Stimulated activated CD4-positive, alpha-beta T cell treated with anti-CD3 and anti-CD28 coated beads, Interleukin-2, amount 100 ng/mL, for 4 hours (primary cell): Measurements from ENCODE around the gene PTGDS.

ENCODE experiments used
- DNase-seq: peaks from one replicate; pipeline ENCODE4 v3.0.0-alpha.2; 2020; ENCODE audit warnings: low read depth

The PTGDS gene

DNA sequence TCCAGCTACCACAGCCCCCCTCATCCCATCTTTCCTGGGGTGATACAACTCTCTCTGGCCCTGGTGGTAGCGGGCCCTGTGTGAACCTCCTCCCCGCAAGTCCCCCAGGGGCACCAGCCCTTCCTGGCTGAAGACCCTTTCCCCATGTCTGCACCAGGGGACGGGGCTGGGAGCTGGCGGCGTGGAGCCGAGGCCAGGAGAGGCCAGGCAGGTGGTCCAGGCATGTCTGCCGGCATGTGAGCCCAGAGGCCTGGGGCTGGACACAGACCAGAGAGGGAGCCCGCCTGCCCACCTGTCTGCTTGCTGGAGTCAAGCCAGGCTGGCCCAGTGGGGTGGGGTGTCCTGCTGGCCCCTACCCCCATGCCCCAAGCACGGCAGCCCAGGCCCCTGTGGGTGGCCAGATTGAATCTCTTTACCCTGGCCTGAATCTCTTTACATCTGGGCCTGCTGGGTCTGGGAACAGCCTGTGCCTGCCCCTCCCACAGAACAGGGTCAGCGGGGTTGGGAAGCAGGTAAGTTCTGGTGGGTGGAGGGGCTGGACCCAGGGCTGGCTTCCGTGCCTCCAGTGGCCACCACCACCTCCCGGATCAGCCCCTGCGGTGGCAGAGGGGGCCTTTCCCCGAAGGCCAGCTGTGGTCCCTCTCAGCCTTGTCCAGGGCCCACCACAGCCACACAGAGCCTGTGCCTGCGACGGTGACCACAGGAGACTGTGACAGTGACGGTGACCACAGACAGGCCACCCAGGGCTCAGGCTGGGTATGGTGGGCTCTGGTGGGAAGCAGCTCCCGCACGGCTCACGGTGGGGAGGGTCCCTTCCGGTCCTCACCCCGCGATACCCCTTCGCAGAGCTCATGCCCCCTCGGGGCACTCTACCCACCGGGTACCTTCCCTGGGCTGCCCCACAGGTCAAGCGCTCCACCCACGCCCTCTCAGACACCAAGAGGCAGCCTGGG, 18.1 kb upstream of the PTGDS start:
- no peak for DNase-seq

DNA sequence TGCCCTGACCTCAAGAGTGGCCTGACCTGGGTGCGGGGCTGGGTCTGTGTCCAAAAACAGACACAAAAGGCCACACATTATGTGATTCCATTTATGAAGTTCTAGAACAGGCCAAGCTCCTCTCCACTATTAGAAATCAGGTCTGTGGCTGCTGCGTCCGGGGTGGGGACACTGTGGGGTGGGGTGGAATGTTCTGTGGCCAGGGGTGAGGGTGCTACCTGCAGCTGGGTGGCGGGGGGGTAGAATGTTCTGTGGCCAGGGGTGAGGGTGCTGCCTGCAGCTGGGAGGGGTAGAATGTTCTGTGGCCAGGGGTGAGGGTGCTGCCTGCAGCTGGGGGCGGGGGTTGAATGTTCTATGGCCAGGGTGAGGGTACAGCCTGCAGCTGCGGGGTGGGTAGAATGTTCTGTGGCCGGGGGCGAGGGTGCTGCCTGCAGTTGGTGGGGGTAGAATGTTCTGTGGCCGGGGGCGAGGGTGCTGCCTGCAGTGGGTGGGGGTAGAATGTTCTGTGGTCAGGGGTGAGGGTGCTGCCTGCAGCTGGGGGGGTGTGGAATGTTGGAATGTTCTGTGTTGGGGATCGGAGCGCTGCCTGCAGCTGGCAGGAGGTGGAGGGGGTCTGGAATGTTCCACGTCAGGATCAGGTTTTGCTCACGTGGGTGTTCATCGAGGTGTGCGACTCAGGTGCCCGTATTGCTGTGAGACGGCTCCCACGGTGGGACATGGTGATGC, 16.9 kb upstream of the PTGDS start:
- DNase-seq, result no peak

DNA sequence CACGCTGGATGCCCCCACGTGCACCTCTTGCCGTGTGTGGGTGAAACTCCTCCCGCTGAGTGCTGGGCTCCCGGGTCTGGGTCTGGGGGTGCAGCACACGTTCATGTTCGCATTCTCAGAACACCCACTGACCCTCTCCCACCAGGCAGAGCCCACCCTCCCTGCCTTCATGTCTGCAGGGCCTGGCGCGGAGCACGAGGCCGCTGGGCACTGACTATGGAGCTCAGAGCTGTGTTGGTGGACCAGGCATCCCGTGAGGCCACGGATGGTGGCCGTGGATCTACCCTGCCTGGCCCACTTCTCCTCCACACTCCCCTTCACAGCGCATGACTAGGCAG, 16.4 kb upstream of the PTGDS start:
- DNase-seq, result no peak

DNA sequence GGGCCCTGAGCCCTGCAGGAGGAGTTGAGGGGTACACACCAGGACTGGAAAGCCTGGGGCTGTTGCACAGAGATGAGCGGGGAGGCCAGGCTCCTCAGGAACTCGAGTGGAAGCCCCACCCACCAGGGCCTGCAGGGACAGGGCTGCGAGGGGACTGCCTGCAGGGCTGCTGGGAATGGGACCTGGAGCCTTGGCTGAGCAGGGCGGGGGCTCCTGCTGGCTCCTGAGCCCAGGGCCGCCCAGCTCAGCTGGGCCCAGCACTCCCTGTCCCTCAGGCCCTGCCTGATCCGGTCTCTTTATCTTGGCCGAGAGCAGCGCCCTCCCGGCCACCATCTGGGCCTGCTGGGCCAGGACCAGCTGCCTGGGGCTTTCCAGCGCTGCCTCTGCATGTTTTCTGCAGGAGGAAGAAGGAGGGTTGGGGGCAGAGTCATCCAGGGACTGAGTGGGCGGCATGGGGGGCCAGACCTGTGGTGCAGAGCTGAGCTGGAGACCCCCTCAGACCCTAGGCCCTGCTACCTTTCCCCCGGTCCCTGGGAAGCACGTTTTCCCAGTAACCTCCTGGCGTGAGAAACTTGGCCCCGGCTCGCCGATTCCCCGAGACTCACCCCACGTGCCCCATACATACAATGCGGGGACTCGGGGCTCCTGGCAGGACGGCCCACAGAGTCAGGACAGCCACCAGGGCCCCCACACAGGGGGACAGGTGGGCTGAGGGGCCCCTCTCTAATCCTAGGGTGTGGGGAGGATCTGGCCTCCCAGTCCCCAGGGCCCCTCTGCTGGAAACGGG, 15.8 kb upstream of the PTGDS start:
- no peak for DNase-seq

DNA sequence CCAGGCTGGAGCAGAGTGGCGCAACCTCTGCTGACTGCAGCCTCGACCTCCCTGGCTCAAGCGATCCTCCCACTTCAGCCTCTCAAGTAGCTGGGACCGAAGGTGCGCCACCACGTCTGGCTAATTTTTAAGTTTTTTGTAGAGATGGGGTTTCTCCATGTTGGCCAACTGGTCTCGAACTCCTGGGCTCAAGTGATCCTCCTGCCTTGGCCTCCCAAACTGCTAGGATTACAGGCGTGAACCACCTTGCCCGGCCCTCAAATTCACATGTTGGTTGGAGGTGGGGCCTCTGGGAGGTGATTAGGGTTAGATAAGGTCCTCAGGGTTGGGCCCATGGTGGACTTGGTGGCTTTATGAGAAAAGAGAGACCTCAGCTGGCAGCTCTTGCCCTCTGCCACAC, 15.1 kb upstream of the PTGDS start:
- DNase-seq, result no peak

DNA sequence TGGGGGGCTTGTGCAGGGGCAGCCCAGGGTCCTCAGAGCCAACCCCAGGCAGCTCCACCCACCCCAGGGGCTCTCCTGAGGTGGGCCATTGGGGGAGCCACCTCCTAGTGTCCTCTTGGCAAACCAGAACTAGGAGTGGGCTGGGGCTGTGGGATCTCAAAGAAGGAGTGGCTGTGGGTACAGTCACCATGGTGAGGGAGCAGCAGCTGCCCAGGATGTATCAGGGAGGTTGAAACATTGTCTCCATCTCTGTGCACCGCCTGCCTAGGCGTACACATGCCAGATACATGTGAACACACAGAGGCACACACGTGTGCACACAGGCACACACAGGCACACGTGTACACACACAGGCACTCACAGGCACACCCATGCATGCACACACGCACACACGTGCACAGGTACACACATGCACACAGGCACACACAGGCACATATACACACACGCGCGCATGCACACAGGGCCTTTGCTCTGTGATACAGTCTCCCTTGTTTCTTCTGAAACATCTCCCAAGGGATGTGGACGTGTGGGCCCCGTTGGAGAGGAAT, 14.5 kb upstream of the PTGDS start:
- DNase-seq, result no peak

DNA sequence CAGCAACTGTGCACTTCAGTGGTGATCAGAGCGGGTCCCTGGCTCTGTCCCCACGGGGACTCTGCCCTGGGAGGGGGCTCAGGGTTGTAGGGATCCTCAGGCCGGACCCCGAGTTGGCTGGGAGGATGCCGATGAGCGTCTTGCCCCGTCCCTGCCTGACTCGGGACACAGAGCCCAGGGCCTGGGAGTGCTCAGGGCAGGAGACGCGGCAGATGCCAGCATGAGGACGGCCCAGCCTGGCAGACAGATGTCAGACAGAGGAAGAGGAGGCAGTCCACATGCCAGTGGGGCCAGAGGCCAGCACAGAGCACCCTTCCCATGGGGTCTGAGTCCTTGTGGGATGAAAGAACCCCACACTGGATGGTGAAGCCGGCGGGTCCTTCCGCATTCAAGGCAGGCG, 14.0 kb upstream of the PTGDS start:
- no peak for DNase-seq

DNA sequence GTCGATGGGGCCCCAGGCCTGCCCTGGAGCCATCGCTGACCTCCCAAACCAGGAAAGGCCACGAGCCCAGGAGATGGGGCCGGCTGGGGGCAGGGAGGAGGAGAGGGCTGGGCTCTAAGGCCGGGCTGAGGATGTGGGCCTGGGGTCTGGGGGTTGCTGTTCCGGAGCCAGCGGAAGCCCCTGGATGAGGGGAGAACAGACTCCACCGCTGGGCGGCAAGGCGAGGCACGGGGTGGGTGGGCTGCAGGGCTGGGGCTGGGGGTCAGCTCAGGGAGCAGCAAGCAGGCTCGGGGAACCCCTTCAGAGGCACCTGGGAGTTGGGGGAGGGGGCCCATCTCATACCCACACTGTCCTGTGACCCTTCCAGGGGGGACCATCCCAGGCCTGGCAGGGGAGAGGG, 13.6 kb upstream of the PTGDS start:
- DNase-seq, result no peak

DNA sequence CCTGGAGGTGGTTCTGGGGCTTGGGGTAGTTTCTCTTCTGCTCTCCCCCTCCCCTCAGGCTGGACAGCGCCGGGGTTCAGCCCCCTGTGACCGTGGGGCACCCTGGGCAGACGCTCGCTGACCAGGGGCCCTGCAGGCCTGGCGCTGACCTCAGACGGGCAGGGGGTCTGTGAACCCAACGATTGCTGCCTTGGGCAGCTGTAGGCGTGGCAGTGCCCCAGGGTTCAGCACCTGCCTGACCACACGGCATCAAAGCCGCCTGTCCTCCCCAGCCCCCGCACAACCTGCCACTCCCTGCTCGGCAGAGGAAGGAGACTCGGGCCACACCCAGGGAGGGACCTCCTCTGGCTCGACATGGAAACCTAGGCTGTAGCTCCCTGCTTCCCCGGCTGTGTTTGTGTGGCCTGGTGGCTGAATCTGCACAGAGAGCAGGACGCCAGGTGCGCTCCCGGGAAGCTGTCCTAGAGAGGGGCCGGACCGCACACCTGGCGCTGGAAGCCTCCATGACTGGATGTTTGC, 13.1 kb upstream of the PTGDS start:
- DNase-seq, result no peak

DNA sequence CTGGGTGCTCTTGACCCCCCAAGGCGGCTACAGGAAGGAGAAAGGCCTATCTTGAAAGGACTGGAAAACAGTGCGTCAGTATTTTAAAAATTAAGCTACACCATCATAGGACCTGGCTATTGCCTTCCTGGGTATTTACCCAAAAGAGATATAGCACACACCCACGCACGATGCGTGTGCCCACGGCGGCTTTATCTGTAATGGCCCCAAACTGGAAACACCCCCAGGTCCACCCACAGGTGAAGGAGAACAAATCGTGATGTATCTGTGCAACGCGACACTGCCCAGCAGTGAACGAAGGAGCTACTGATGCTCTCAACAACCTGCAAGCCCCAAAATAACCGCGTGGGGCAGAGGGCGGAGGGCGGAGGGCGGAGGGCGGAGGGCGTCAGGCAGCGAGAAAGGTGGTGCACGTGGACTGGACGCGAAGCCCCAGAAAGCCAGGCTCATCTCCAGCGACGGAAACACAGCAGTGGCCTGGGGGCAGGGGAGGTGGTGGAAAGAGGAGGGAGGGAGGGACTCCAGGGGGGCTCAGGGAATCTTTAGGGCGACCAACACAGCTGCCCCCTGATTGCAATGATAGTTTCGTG, 12.4 kb upstream of the PTGDS start:
- DNase-seq, result no peak

DNA sequence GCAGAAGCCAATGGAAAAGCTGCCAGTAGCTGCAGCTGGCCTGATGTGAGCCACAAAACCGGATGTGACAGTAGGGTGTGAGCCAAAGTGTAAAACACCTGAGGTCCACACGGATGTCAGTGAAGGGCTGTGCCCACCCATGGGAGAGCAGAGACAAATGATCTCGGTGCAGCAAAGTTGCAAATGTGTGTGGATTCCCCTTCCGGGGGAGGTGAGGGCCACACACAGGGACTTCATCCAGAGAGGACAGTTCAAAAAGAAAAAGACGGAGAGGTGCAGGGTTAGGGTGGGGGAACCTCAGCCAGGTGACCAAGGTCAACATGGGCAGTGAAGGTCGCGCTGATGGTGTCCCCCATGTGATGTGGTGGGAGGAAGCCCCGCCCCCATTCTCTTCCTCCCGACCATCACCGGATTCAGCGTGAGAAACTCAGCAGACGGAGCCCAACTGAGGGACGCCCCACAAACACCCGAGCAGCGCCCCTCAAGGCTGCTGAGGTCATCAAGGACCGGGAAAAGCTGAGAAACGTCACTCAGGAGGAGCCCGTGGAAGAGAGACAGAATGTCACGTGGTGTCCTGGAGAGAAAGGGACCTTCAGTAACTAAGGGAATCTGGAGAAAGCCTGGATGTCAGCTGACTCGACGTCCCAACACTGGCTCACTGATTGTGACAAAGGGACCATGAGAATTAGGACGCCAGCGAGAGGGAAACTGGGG, 11.4 kb upstream of the PTGDS start:
- no peak for DNase-seq

DNA sequence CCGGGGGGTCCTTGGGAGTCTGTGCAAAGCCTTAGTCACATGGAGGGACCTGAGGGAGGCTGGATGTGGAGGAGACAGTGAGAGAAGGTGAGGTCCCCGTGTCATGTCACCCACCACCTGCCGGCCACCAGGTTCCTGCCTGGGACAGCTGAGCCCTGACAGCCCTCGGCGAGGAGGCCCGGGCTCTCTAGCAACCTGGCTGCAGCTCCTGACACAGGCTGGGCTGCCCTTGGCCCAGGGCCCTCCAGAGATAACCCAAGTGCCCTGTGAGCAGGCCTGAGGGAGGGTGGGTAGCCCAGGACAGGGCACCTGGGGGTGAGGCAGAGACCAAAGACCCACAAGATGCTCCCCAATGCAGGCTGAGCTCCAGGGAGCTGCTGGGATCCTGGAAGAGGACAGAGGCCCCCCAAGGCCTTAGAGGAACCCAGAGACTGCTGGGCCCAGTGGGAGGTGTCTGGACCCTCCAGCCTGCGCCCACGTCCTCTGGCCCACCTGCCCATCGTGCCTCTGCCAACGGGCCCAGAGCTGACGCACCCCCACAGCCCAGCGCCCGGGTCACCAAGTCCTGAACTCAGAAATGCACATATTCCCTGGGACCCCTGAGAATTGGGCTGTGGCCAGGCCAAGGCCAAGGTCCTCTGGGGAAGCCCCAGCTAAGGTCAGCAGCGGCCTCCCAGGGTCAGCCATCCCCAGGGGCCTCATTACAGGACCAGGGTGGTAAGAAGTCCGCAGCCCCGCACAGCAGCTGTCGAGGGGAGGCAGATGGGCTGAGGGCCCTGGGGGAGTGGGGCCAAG, 8.8 kb upstream of the PTGDS start:
- DNase-seq, result no peak

DNA sequence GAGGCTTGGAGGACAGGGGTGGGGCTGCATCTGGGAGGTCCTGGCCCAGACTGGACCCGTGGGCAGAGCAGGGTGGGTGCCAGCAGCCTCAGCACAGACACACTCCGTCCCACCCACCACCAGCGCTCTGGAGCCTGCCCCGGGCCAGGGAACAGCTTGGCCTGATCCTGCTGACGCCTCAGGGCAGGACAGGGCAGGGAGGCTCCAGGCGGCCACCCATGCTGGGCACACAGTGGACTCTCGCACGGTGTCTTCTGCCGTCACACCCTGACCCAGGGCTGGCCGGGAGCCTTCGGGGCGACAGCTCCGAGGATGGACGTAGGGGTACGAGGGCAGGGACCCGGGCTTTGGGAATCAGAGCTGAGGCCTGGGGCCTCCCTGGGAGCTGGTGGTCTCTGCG, 8.2 kb upstream of the PTGDS start:
- DNase-seq, result no peak

DNA sequence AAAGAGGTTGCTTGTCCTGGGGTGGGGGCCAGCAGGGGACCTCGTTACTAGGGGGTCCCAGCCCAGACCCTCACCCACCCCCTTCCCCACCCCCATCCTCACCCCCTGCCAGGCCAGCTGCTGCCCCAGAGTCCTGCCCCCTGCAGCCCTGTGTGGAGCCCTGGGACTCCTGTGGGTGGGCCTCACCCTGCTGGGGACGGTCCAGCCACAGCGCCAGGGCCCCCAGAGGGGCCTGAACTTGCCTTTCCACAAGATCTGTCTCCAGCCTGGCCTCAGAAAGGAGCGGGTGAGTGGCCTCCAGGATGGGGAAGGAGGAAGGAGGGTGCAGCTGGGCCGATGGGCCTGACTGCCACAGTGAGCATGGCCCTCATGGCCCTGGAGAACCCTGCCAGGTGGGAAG, 7.5 kb upstream of the PTGDS start:
- DNase-seq, result no peak

DNA sequence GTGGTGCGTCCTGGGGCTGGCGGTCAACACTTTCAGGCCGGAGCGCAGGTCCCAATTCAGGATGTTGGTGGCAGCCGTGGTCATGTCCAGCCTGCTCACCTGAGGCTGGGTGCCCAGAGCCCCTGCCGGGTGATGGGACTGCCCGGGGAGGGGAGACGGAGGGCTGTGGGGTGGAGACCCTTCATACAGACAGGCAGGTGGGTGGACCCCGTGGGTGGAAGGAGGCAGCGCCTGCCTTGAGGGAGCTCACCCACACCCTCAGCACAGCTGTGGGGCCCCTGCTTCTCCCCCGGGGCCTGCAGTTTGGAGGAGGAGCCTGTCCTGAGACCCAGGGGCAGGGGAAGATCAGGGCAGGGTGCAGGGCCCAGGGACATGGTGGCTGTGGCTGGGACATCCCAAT, 6.9 kb upstream of the PTGDS start:
- no peak for DNase-seq

DNA sequence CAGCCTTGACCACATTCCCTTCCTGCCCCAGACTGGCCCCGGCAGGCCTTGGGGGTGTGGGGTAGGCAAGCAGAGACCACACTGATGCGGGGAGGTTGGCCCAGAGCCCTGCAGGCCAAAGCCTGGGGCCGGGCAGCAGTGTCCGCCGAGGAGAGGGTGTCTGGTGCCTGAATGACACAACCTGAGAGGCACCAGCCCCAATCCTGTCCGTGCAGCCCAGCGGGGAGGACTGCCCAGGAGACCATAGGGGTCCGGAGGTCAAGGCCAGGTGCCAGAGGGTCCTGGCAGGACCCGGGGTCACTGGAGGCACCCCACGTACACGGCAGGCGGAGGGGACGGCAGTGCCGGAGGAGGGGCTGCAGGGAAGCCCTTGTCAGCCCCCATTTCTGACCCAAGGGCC, 5.6 kb upstream of the PTGDS start:
- no peak for DNase-seq

DNA sequence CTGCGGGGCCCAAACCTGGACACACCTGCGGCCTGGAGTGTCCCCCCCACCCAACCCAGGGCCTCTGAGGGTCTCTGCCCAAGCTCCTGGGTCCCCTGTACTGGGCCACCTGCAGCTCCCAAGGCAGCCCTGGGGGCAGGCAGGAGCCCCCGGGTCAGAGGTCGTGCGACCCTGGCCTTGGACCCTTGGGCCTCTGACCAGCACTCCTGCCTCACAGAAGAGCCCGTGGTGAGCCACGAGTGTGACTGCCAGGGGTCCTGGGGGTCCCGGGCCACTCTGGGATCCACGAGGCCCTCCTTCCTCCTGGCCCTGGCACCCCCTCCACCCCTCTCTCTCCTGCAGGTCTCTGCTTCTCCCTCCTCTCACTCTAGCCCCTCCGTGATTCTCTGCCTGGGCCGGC, 5.0 kb upstream of the PTGDS start:
- no peak for DNase-seq

DNA sequence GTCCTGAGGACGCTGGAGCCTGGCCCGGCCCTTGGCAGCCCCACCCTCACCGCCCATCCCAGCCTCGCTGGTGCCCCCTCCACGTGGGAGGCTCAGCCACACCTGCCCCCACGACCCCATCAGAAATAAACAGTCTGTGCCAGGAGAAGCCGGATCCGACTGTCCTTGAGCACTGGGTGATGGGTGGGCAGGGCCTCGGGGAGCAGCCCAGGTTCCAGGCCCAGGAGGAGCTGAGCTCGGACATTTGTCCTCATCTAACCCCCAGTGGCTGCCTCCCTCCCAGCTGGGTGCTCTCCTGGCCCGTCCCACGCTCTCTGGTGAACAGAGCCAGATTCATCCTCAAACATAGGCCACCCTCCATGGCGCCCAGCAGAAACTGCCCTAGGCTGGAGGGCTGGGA, 4.6 kb upstream of the PTGDS start:
- DNase-seq, result no peak

DNA sequence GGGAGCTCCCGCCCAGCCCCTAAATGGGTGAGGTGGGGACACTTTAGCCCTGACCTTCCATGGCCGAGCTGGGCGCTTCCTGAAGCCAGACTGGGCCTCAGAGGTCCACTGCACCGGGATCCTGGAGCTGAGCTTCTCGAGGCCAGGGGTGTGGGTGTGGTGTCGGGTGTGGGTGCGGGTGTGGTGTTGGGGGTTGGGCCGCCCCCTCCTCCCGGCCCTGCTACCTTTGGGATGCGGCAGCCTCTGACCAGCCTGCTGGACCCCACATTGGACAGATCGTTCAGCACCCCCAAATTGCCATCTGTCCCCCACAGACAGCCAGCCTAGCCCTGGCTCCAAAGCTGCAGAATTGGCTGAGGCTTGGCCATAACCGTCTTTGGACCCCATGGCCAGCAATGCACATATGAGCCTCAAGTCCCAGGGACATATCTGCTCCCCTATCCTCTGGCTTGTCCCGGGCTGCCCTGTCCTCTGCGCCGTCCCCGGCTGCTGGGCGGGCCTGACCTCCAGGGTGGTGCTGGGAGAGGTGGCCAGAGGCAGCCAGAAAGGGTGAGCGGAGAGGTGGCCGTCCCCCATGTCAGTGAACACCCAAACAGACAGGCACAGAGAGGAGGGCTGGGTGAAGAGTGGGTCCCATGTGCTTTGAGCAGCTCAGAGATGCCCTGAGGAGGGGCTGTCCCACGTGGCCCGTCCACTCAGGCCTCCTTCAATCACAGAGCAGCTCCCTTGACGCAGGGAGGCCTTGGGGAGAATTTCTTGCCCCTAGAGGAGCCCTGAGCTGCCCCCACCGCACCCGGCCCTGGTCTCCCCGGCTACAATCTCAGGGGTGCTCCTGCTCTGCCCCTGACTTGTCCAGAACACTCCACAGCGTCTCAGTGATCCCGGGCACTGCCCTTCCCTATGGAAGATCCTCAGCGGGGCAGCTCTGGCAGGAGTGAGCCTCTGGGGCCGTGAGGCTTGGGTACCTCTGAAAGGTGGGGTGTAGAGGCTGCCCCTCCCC, 3.4 kb upstream of the PTGDS start:
- DNase-seq, result no peak
